ENCODE measurements around the gene MLF2. TPM values are rescaled to one million over a fixed set of nuclear protein-coding genes. Genes with fewer than 3 reads are reported as not detected.

MLF2 gene
- total and polyA plus RNA-seq, 2 of the 13 experiments (the other 11 are each of a cell fraction or from before 2014, with no cell fraction given) = 88.1 to 167 TPM

DNA sequence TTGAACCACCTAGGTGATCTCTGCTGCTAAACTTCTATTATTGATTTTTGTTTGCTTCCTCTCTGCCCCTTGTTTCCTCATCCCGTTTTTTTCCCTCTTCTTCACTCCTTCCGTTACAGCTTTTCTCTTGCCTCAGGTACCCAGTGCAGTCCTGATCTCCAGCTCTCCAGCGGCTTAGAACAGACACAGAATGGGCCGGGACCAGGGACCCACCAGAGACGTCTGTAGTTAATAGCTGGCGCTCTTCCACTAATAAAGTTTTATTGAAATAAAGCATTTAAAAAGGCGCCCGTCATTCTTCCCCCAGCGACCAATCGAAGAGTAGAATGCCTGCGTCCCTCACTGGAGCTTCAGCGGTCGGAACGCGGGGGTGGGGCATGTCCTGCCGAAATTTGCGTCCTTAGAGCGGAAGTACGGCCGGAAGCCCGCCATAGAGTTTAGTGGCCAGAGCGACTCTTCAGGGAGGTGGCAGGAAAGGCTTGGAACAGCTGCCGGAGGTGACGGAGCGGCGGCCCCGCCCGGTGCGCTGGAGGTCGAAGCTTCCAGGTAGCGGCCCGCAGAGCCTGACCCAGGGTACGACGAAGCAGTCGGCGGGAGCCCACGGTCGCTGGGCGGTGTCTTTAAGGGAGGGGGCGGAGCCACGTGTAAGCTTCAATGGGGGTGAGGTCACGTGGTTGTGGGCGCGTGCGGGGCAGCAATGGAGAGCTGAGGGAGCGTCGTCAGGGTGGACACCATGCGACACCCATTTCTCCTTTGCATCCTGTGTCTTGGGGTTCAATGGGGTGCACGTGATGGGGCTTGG is 29.1 kb downstream of the MLF2 start, which contains the start of gene COPS7A (continued):
- TF ChIP-seq, protein P1, sequence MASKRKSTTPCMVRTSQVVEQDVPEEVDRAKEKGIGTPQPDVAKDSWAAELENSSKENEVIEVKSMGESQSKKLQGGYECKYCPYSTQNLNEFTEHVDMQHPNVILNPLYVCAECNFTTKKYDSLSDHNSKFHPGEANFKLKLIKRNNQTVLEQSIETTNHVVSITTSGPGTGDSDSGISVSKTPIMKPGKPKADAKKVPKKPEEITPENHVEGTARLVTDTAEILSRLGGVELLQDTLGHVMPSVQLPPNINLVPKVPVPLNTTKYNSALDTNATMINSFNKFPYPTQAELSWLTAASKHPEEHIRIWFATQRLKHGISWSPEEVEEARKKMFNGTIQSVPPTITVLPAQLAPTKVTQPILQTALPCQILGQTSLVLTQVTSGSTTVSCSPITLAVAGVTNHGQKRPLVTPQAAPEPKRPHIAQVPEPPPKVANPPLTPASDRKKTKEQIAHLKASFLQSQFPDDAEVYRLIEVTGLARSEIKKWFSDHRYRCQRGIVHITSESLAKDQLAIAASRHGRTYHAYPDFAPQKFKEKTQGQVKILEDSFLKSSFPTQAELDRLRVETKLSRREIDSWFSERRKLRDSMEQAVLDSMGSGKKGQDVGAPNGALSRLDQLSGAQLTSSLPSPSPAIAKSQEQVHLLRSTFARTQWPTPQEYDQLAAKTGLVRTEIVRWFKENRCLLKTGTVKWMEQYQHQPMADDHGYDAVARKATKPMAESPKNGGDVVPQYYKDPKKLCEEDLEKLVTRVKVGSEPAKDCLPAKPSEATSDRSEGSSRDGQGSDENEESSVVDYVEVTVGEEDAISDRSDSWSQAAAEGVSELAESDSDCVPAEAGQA (IDR thresholded peaks at IDR 0.05; ENCODE audit: low read depth) = peak; percentile 85
- TF ChIP-seq, protein P1 (CRISPR knock-in tag; IDR thresholded peaks at IDR 0.05; ENCODE audit: borderline replicate concordance) = 0 out of 2 replicates have a peak, but pooled peaks have one; percentile 16
- TF ChIP-seq ZNF3 (CRISPR knock-in tag; IDR thresholded peaks at IDR 0.05) (peak; percentile 43), BRCA1 (CRISPR knock-in tag; IDR thresholded peaks at IDR 0.05) (peak; percentile 38; the same call in 1 of the 2 replicates), ZNF367 (CRISPR knock-in tag; IDR thresholded peaks at IDR 0.05; ENCODE audit: borderline replicate concordance) (0 out of 2 replicates have a peak, but pooled peaks have one; percentile 63), TCF7 (IDR thresholded peaks at IDR 0.05; ENCODE audit: low read depth) (no peak), KDM3A (CRISPR knock-in tag; IDR thresholded peaks at IDR 0.05; ENCODE audit: low read depth) (peak; percentile 85; the same call in 1 of the 2 replicates), E2F5 (CRISPR knock-in tag; conservative IDR thresholded peaks at IDR 0.05) (peak; percentile 84), ZSCAN12 (CRISPR knock-in tag; IDR thresholded peaks at IDR 0.05) (no peak), ZNF451 (CRISPR knock-in tag; IDR thresholded peaks at IDR 0.05) (peak; percentile 93; the same call in 1 of the 2 replicates), FOXJ3 (CRISPR knock-in tag; IDR thresholded peaks at IDR 0.05; ENCODE audit: borderline replicate concordance) (no peak; the same call in 1 of the 2 replicates), ZBTB4 (CRISPR knock-in tag; IDR thresholded peaks at IDR 0.05; ENCODE audit: borderline replicate concordance) (peak; percentile 63; the same call in 1 of the 2 replicates)
- TF ChIP-seq, protein P2, sequence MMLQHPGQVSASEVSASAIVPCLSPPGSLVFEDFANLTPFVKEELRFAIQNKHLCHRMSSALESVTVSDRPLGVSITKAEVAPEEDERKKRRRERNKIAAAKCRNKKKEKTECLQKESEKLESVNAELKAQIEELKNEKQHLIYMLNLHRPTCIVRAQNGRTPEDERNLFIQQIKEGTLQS (CRISPR knock-in tag; IDR thresholded peaks at IDR 0.05) = no peak; the same call in 1 of the 2 replicates
- TF ChIP-seq, protein P3, sequence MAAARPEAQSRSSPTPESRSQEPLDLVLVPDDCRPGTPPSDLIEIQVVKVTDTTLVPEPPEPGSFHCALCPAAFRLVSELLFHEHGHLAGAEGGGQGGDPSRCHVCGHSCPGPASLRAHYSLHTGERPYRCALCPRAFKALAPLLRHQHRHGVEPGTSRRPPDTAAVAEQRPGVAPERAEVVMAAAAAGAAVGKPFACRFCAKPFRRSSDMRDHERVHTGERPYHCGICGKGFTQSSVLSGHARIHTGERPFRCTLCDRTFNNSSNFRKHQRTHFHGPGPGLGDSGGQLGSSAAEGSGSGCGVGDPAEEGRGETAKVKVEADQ (CRISPR knock-in tag; IDR thresholded peaks at IDR 0.05; ENCODE audit: borderline replicate concordance) = peak; percentile 77
- TF ChIP-seq, protein P4, sequence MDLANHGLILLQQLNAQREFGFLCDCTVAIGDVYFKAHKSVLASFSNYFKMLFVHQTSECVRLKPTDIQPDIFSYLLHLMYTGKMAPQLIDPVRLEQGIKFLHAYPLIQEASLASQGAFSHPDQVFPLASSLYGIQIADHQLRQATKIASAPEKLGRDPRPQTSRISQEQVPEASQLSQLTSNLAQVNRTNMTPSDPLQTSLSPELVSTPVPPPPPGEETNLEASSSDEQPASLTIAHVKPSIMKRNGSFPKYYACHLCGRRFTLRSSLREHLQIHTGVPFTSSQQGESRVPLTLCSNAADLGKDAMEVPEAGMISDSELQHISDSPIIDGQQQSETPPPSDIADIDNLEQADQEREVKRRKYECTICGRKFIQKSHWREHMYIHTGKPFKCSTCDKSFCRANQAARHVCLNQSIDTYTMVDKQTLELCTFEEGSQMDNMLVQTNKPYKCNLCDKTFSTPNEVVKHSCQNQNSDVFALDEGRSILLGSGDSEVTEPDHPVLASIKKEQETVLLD (CRISPR knock-in tag; IDR thresholded peaks at IDR 0.05; ENCODE audit: low read depth) = peak; percentile 91
